Inflammatory macrophage treated with lipopolysaccharide for 1 hour (primary cell): Measurements from ENCODE around the gene ITGA2.
"Not testable (repeated sequence)": the region's sequence is repeated elsewhere in the genome, so short reads cannot be mapped to it uniquely, and the experiment has no call there.

Experiments
- DNase-seq, 2 donors: peaks; one replicate each; pipeline ENCODE4 v3.0.0-alpha.2; 2020 to 2022

The ITGA2 gene

GRCh38 chr5:53109443-53110127 is 120.4 kb downstream of the ITGA2 start, which contains the start of gene MOCS2:
Gene MOCS2 (minus strand): TSS chr5:53109757. CDS start chr5:53107174, 2,583 bp downstream.
- DNase-seq = peak; percentile 87 to 90

GRCh38 chr5:53110156-53110555 is 121.0 kb downstream of the ITGA2 start:
- no peak for DNase-seq

- no peak for DNase-seq
These were observed 122.0 kb downstream of the ITGA2 start for GRCh38 chr5:53111139-53111538.

GRCh38 chr5:53112307-53112706 is 123.2 kb downstream of the ITGA2 start:
- DNase-seq = not testable (repeated sequence)

GRCh38 chr5:53112909-53113308 is 123.8 kb downstream of the ITGA2 start:
- DNase-seq = no peak

- DNase-seq = no peak
These were observed 124.8 kb downstream of the ITGA2 start for GRCh38 chr5:53113947-53114346.

GRCh38 chr5:53114988-53115387 is 125.8 kb downstream of the ITGA2 start:
- no peak for DNase-seq

GRCh38 chr5:53116597-53116996 is 127.4 kb downstream of the ITGA2 start:
- DNase-seq = no peak

GRCh38 chr5:53118879-53119278 is 129.7 kb downstream of the ITGA2 start:
- DNase-seq = no peak

GRCh38 chr5:53120165-53120564 is 131.0 kb downstream of the ITGA2 start:
- no peak for DNase-seq

- DNase-seq = no peak
These were observed 134.6 kb downstream of the ITGA2 start for GRCh38 chr5:53123702-53124101.

- DNase-seq = no peak
These were observed 137.4 kb downstream of the ITGA2 start for GRCh38 chr5:53126521-53126920.

GRCh38 chr5:53127107-53127506 is 138.0 kb downstream of the ITGA2 start:
- DNase-seq = no peak

GRCh38 chr5:53128481-53128880 is 139.3 kb downstream of the ITGA2 start:
- no peak for DNase-seq

- DNase-seq = no peak
These were observed 141.1 kb downstream of the ITGA2 start for GRCh38 chr5:53130266-53130665.

- DNase-seq = no peak
These were observed 143.9 kb downstream of the ITGA2 start for GRCh38 chr5:53133020-53133419.
